Measurements from ENCODE around the gene AHRR. TPM values are rescaled to one million over a fixed set of nuclear protein-coding genes. Genes with fewer than 3 reads are reported as not detected.

The AHRR gene
- total RNA-seq, 1 donor, result 54.6 TPM

DNA sequence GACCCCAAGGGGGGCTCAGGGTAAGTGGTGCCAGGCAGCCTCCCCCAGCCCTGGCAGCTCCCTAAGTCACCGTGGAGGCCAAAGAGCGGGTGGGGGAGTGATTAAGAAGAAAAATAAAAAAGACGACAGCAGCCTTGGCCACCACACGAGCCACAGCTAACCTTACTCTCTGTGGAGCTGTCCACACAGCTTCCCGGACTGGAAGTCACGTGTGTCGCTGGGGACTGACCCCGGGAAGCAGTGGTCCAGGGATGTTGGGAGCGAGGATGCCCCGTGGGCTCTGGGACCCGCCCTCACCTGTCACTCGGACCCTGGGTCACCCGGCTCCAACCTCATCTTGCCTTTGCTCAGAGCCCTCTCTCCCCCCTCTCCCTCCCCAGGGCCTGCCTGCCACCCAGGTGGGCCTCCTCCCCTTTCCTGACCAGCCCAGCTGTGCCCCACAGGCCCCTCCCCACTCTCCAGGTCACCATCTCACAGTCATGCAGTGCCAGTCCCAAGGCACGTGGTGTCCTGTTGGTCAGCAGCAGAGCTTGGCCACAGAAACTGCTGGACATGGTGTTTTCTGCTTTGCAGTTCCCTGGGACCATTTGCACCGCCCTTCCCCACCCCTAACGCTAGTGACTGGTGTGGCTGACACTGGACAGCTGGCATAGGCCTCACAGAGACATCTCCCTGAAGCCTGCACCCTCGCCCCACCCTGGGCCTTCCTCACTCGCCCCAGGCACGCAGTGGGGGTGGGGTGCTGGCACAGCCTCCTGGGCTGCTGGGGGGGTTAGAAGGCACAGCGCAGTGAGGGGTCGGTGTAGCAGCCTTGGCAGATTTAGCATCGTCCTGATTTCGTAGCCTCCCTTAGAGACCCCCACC is 111.6 kb downstream of the AHRR start:
- H2AFZ ChIP-seq (ENCODE audit: low read length), result no peak overlapping the region
- DNase-seq (ENCODE audit: insufficient read length, low spot score, missing footprints), result peak; percentile 80
- H3K4me1 ChIP-seq (ENCODE audit: insufficient read depth, low read length), result peaks cover 12% of the 10 kb centered on the region
- H3K4me2 ChIP-seq (ENCODE audit: insufficient read depth, low read length), result no peak overlapping the region
- H3K9me3 ChIP-seq (ENCODE audit: low read depth, low read length), result no peaks in the 10 kb centered on the region
- H3K27me3 ChIP-seq (ENCODE audit: insufficient read depth, low read length), result no peaks in the 10 kb centered on the region
- no peaks in the 10 kb centered on the region for H4K20me1 ChIP-seq (ENCODE audit: insufficient read depth, low read length)
- H3K4me3 ChIP-seq (ENCODE audit: insufficient read depth, low read length), result no peak overlapping the region
- peaks cover 73% of the 10 kb centered on the region for H3K36me3 ChIP-seq (ENCODE audit: insufficient read depth, low read length)
- H3K27ac ChIP-seq (ENCODE audit: low read depth, low read length), result no peak overlapping the region
- TF ChIP-seq, protein P1, sequence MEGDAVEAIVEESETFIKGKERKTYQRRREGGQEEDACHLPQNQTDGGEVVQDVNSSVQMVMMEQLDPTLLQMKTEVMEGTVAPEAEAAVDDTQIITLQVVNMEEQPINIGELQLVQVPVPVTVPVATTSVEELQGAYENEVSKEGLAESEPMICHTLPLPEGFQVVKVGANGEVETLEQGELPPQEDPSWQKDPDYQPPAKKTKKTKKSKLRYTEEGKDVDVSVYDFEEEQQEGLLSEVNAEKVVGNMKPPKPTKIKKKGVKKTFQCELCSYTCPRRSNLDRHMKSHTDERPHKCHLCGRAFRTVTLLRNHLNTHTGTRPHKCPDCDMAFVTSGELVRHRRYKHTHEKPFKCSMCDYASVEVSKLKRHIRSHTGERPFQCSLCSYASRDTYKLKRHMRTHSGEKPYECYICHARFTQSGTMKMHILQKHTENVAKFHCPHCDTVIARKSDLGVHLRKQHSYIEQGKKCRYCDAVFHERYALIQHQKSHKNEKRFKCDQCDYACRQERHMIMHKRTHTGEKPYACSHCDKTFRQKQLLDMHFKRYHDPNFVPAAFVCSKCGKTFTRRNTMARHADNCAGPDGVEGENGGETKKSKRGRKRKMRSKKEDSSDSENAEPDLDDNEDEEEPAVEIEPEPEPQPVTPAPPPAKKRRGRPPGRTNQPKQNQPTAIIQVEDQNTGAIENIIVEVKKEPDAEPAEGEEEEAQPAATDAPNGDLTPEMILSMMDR (IDR thresholded peaks at IDR 0.05; ENCODE audit: extremely low read depth, low read depth, low read length), result no peak
- H3K79me2 ChIP-seq (ENCODE audit: insufficient read depth, low read length), result no peaks in the 10 kb centered on the region

DNA sequence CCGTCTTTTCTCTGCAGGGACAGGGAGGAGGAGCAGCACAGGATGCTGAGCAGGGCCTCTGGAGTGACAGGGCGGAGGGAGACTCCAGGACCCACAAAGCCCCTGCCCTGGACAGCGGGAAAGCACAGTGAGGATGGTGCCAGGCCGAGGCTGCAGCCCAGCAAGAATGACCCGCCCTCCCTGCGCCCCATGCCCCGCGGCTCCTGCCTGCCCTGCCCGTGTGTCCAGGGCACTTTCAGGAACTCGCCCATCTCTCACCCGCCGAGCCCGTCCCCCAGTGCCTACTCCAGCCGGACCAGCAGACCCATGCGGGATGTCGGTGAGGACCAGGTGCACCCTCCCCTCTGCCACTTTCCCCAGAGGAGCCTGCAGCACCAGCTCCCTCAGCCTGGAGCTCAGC is 112.3 kb downstream of the AHRR start:
- no peak overlapping the region for H3K4me2 ChIP-seq (ENCODE audit: insufficient read depth, low read length)
- no peak overlapping the region for H3K27ac ChIP-seq (ENCODE audit: low read depth, low read length)
- H2AFZ ChIP-seq (ENCODE audit: low read length), result no peak overlapping the region
- H3K4me1 ChIP-seq (ENCODE audit: insufficient read depth, low read length), result peaks cover 12% of the 10 kb centered on the region
- H3K27me3 ChIP-seq (ENCODE audit: insufficient read depth, low read length), result no peaks in the 10 kb centered on the region
- H3K79me2 ChIP-seq (ENCODE audit: insufficient read depth, low read length), result no peaks in the 10 kb centered on the region
- peaks cover 66% of the 10 kb centered on the region for H3K36me3 ChIP-seq (ENCODE audit: insufficient read depth, low read length)
- no peak overlapping the region for H3K4me3 ChIP-seq (ENCODE audit: insufficient read depth, low read length)
- no peaks in the 10 kb centered on the region for H3K9me3 ChIP-seq (ENCODE audit: low read depth, low read length)
- TF ChIP-seq, protein P1 (IDR thresholded peaks at IDR 0.05; ENCODE audit: extremely low read depth, low read depth, low read length), result no peak
- no peaks in the 10 kb centered on the region for H4K20me1 ChIP-seq (ENCODE audit: insufficient read depth, low read length)
- peak; percentile 85 for DNase-seq (ENCODE audit: insufficient read length, low spot score, missing footprints)

DNA sequence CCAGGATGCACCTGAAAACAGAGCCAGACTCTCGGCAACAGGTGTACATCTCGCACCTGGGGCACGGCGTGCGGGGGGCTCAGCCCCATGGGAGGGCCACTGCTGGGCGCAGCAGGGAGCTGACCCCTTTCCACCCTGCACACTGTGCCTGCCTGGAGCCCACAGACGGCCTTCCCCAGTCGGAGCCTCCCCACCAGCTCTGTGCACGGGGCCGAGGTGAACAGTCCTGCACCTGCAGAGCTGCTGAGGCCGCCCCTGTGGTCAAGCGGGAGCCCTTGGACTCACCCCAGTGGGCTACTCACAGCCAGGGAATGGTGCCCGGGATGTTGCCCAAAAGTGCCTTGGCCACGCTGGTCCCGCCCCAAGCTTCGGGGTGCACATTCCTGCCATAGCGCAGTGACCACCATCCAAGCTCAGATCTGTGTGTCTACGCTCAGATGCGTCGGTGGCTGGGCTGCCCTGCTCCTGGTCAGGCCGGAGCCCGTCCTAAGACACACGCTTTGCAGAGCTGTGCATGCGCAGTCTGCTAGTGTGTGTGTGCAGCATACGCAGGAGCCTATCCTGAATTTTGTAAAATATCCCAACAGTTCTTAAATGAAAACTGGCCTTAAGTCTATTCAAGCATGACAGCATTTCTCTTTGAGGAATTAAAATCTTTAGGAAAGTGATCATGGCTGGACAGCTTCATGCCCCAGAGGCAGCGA is 113.1 kb downstream of the AHRR start:
- H3K4me3 ChIP-seq (ENCODE audit: insufficient read depth, low read length), result no peak overlapping the region
- peak; percentile 21 for DNase-seq (ENCODE audit: insufficient read length, low spot score, missing footprints)

More for the DNA sequence above, 113.1 kb downstream of the AHRR start:
- TF ChIP-seq, protein P1 (IDR thresholded peaks at IDR 0.05; ENCODE audit: extremely low read depth, low read depth, low read length), result no peak
- H3K79me2 ChIP-seq (ENCODE audit: insufficient read depth, low read length), result no peaks in the 10 kb centered on the region
- no peaks in the 10 kb centered on the region for H4K20me1 ChIP-seq (ENCODE audit: insufficient read depth, low read length)
- peaks cover 12% of the 10 kb centered on the region for H3K4me1 ChIP-seq (ENCODE audit: insufficient read depth, low read length)
- H3K4me2 ChIP-seq (ENCODE audit: insufficient read depth, low read length), result no peak overlapping the region
- peaks cover 59% of the 10 kb centered on the region for H3K36me3 ChIP-seq (ENCODE audit: insufficient read depth, low read length)
- H3K27me3 ChIP-seq (ENCODE audit: insufficient read depth, low read length), result no peaks in the 10 kb centered on the region
- no peak overlapping the region for H2AFZ ChIP-seq (ENCODE audit: low read length)
- H3K27ac ChIP-seq (ENCODE audit: low read depth, low read length), result no peak overlapping the region
- H3K9me3 ChIP-seq (ENCODE audit: low read depth, low read length), result no peaks in the 10 kb centered on the region

Data from osteoblast (primary cell).